Osteocyte (in vitro differentiated cells): ENCODE data around the gene ITM2C. TPM values are rescaled to one million over a fixed set of nuclear protein-coding genes. Genes with fewer than 3 reads are reported as not detected.

Experiments
- DNase-seq: peaks from one replicate; pipeline ENCODE4 v3.0.0; 2021; ENCODE audit warnings: mixed read lengths; ENCODE audit not compliant: unreplicated experiment; ENCODE audit errors: extremely low spot score
- H3K27ac Mint-ChIP-seq: one replicate; pipeline ENCODE4 v1.8.0; 2021; ENCODE audit warnings: mild to moderate bottlenecking, mixed read lengths; ENCODE audit not compliant: unreplicated experiment
- H3K27me3 Mint-ChIP-seq: one replicate; pipeline ENCODE4 v1.8.0; 2021; ENCODE audit warnings: mixed read lengths; ENCODE audit not compliant: unreplicated experiment
- H3K36me3 Mint-ChIP-seq: one replicate; pipeline ENCODE4 v1.8.0; 2021; ENCODE audit warnings: mixed read lengths; ENCODE audit not compliant: unreplicated experiment
- H3K4me1 Mint-ChIP-seq: one replicate; pipeline ENCODE4 v1.8.0; 2021; ENCODE audit warnings: mixed read lengths; ENCODE audit not compliant: unreplicated experiment
- H3K4me3 Mint-ChIP-seq: one replicate; pipeline ENCODE4 v1.8.0; 2021; ENCODE audit warnings: mild to moderate bottlenecking, moderate library complexity, mixed read lengths; ENCODE audit not compliant: unreplicated experiment
- H3K9me3 Mint-ChIP-seq: one replicate; pipeline ENCODE4 v1.8.0; 2021; ENCODE audit warnings: mixed read lengths; ENCODE audit not compliant: unreplicated experiment
- total RNA-seq: library from RNA; stranded (reverse); gene quantifications from 2 replicates; pipeline ENCODE4 v1.2.1, GENCODE V29; 2021
- TF ChIP-seq, protein P1 (sequence below): fragments of 200-600 bp; sonication (generic); IDR thresholded peaks from 2 replicates; pipeline ENCODE4 v1.5.0; 2021; ENCODE audit warnings: antibody characterized with exemption, mild to moderate bottlenecking, moderate library complexity

ITM2C gene
- total RNA-seq, 1 donor from 2014 or later: 503 TPM

DNA sequence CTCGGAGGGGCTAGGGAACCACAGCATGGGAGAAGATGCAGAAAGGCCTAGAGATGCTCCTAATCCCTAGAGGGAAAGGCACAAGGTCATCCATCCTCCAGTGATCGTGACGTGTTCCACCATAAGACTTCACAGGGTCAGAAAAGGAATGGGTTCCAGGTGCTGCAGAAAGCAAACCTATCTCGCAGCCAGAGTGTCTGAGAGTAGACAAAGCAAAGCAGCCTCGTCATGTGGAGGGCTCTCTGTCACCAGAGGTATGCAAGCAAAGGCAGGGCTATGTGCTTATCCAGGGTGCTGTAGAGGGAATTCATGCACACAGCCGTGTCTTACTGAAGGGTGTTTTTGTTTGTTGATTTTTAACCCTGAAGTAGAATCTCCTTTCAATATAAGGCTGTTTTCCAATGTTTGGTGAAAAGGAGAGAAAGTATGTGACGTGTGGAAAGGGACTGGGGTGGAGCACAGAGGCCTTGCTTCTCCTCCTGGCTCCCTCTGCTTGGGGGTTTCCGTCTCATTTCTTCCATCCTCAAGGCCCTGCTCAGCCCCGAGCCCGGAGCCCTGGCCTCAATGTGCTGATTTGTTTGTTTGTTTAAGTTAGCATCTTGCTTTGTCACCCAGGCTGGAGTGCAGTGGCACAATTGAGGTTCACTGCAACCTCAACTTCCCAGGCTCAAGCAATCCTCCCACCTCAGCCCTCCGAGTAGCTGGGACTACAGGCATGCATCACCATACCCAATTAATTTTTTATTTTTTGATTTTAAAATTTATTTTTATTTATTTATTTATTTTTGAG is 57.3 kb downstream of the ITM2C start:
- no peaks in the 10 kb centered on the region for H3K36me3 Mint-ChIP-seq
- H3K27ac Mint-ChIP-seq: no peak overlapping the region
- no peaks in the 10 kb centered on the region for H3K9me3 Mint-ChIP-seq
- H3K4me3 Mint-ChIP-seq: no peak overlapping the region
- peaks cover 46% of the 10 kb centered on the region for H3K27me3 Mint-ChIP-seq
- no peak for DNase-seq
- no peaks in the 10 kb centered on the region for H3K4me1 Mint-ChIP-seq
- TF ChIP-seq, protein P1, sequence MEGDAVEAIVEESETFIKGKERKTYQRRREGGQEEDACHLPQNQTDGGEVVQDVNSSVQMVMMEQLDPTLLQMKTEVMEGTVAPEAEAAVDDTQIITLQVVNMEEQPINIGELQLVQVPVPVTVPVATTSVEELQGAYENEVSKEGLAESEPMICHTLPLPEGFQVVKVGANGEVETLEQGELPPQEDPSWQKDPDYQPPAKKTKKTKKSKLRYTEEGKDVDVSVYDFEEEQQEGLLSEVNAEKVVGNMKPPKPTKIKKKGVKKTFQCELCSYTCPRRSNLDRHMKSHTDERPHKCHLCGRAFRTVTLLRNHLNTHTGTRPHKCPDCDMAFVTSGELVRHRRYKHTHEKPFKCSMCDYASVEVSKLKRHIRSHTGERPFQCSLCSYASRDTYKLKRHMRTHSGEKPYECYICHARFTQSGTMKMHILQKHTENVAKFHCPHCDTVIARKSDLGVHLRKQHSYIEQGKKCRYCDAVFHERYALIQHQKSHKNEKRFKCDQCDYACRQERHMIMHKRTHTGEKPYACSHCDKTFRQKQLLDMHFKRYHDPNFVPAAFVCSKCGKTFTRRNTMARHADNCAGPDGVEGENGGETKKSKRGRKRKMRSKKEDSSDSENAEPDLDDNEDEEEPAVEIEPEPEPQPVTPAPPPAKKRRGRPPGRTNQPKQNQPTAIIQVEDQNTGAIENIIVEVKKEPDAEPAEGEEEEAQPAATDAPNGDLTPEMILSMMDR: no peak

DNA sequence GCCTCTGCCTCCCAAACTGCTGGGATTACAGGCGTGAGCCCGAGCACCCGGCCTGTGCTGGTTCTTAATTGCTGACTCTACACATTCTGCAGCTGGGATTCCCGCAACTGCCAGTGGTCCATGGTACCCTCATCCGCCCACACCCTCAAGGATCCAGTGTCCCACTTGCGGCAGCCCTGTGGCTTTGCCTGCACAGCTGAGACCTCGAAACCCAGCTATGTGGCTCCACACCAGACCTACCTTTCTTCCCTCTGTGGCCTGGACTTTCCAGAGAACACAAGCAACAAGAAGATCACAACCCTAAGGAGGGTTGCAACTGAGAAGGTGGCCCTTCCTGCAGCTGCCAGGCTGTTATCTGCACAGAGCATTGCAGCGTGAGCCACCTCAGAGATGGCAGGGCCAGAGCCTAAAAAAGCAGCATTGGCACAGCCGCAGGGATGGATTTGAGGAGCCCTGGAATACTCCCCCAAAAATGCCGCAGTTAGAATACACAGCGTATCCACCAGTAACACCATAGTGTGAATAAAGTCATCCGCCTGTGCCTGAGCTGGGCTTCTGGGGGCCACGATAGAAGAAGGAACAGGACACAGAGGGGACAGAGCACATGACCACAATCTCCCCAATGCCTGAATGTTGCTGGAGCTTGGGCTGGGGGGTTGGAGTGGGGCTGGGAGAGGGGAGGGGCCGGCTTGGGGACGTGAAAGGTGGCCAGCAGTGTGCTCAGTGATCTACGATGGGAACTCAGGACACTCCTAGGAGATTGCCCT is 58.4 kb downstream of the ITM2C start:
- H3K9me3 Mint-ChIP-seq: no peaks in the 10 kb centered on the region
- no peak for DNase-seq
- no peak overlapping the region for H3K4me3 Mint-ChIP-seq
- TF ChIP-seq, protein P1: no peak
- no peaks in the 10 kb centered on the region for H3K4me1 Mint-ChIP-seq
- H3K27me3 Mint-ChIP-seq: peaks cover 39% of the 10 kb centered on the region
- H3K27ac Mint-ChIP-seq: no peak overlapping the region
- H3K36me3 Mint-ChIP-seq: no peaks in the 10 kb centered on the region

DNA sequence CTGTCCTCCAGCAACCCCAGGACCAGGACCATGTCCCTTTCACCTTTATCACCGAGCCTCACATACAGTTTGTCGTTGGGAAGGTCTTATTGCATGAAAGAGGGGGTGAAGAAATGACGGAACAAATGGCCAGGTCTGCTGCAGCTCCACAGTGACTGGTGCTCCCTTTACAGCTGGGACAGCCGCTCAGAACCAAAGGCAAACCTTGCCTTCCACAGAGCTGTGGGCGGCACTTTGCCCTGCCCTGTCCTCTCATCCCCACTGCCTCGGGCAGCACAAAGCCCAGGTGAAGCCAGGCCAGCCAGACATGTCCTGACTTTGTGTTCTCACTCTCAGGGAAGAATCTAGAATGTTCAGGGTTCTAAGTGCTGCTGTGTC is 59.3 kb downstream of the ITM2C start:
- TF ChIP-seq, protein P1: no peak
- Mint-ChIP-seq H3K4me3 (no peak overlapping the region), H3K36me3 (no peaks in the 10 kb centered on the region), H3K27me3 (peaks cover 29% of the 10 kb centered on the region), H3K27ac (no peak overlapping the region), H3K4me1 (no peaks in the 10 kb centered on the region), H3K9me3 (no peaks in the 10 kb centered on the region)
- DNase-seq: no peak

DNA sequence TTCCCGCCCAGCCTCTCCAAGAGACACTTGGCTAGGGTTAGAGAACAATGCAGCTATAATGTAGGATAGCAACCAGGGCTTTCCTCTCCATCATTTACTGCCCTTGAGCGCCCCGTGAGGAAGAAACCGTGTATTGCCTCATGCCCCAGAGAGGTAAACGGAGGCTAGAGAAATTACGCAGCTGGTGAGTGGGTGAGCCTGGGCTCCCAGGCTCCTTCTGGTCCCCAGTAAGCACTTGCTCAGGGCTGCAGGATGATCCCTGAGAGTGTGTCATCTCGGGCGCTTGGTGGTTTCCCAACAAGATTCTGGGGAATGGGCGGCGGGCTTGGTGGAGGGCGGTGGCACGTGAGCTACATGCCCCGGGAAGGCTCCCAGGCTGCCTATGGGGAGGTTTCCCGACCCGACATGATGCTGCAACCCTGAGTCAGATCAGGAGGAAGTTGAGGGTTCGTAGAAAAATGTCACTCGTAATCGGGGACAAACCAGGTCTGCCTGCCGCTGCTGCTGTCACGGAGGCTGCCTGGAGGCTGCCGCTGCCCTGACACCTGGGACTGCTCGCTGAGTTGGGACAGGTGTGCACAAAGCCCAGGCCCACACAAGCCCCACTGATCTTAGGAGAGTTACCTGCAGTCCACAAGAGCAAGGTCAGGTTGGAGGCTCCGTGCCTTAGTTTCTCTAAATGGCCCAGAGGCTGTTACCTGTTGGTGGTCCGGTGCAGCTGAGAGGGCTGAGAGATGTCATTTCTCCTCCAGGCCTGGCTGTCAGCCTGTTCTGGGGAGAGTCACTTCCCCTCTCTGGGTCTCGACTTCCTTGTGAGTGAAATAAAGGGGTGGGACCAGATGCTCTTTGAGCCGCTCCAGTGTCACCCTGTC is 60.0 kb downstream of the ITM2C start, which contains the start of gene GPR55:
GPR55 (minus strand) TSS at position 773 of the 872 bp plus-strand sequence. CDS start 14,280 bp downstream, outside the sequence.
- no peaks in the 10 kb centered on the region for H3K4me1 Mint-ChIP-seq
- H3K9me3 Mint-ChIP-seq: no peaks in the 10 kb centered on the region
- TF ChIP-seq, protein P1: no peak
- no peak for DNase-seq
- no peak within 1 kb of the TSS for H3K27ac Mint-ChIP-seq
- peaks cover 25% of the 10 kb centered on the region for H3K27me3 Mint-ChIP-seq
- no peaks in the 10 kb centered on the region for H3K36me3 Mint-ChIP-seq
- no peak within 1 kb of the TSS for H3K4me3 Mint-ChIP-seq
